Uterus (tissue), 2 donors: Measurements from ENCODE around the gene TSSK6.

ENCODE experiments used
- POLR2A ChIP-seq, 2 donors: fragments of 450-650 bp; IDR thresholded peaks; one replicate each; pipeline ENCODE4 v1.6.1; 2016; ENCODE audit warnings: antibody characterized with exemption in 2 of 2, mild to moderate bottlenecking in 1 of 2, moderate library complexity in 1 of 2
- TF ChIP-seq, protein P1 (sequence below), 4 experiments: fragments of 200-600 bp in 2 of 4; fragments of 450-650 bp in 2 of 4; sonication (generic) in 2 of 4; IDR thresholded peaks; one replicate each; pipeline ENCODE4 v1.5.1; 2016 to 2019; ENCODE audit warnings: antibody characterized with exemption in 4 of 4, mild to moderate bottlenecking in 2 of 4, moderate library complexity in 1 of 4

DNA sequence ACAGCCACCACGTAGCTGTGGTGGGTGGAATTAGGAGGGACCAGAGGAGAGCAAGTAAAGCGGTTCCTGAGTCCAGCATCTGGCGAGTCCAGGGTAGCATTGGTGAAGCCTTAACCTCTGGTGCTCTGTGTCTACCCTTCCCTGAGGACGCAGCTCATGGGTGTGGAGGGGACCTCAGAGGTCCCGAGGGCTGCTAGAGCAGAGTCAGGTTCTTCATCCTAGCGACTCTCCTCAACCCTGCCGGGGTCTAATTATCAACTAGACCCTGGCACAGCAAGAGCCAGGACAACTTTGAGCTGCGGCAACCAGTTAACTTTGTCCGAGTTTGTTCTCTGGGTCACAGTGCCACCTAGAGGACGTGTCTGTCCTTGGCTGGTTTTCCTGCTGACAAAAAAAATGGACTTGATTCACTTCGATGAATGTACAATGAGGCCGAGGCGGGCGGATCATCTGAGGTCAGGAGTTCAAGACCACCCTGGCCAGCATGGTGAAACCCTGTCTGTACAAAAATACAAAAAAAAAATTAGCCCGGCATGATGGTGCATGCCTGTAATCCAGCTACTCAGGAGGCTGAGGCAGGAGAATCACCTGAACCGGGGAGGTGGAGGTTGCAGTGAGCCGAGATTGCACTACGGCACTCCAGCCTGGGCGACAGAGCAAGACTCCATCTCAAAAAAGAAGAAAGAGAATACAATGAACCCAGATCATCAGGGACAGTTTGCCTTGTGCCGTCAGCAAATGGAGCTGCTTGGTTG is 25.0 kb downstream of the TSSK6 start:
- TF ChIP-seq, protein P1, sequence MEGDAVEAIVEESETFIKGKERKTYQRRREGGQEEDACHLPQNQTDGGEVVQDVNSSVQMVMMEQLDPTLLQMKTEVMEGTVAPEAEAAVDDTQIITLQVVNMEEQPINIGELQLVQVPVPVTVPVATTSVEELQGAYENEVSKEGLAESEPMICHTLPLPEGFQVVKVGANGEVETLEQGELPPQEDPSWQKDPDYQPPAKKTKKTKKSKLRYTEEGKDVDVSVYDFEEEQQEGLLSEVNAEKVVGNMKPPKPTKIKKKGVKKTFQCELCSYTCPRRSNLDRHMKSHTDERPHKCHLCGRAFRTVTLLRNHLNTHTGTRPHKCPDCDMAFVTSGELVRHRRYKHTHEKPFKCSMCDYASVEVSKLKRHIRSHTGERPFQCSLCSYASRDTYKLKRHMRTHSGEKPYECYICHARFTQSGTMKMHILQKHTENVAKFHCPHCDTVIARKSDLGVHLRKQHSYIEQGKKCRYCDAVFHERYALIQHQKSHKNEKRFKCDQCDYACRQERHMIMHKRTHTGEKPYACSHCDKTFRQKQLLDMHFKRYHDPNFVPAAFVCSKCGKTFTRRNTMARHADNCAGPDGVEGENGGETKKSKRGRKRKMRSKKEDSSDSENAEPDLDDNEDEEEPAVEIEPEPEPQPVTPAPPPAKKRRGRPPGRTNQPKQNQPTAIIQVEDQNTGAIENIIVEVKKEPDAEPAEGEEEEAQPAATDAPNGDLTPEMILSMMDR (IDR thresholded peaks at IDR 0.05), result peak; percentile 81 to 88 (median 84)
- TF ChIP-seq POLR2A (IDR thresholded peaks at IDR 0.05), result no peak
